ENCODE results near the gene WDR81. TPM values are rescaled to one million over a fixed set of nuclear protein-coding genes. Genes with fewer than 3 reads are reported as not detected.

Gene WDR81
- total and polyA plus RNA-seq, 10 of the 15 experiments (the other 5 are each of a cell fraction or from before 2014, with no cell fraction given) = 0.13 to 22.4 (median 7.3) TPM; not detected in 1

GRCh38 chr17:1724869-1725641 lies 551 bp downstream of the WDR81 start:
- ChIA-PET CTCF (interaction anchor here (0.5 to 1.4 kb wide), 3 partner anchors 12 to 161 kb away, joined by 3 read pairs; no protein-coding TSS in a partner anchor), SMC1A (ENCODE audit: uncharacterized antibody, unreplicated experiment) (interaction anchor here (1.0 to 1.5 kb wide), 2 partner anchors 11 to 140 kb away, joined by 3 to 4 read pairs; no protein-coding TSS in a partner anchor), RAD21 (ENCODE audit: unreplicated experiment) (interaction anchor here (1.1 to 5.7 kb wide), 2 partner anchors 59 to 152 kb away, joined by 3 to 80 read pairs; no protein-coding TSS in a partner anchor), POLR2A (interaction anchor here (0.6 to 5.1 kb wide), 5 partner anchors 11 to 1986 kb away, joined by 3 to 16 read pairs (median 4); no protein-coding TSS in a partner anchor)
- peak overlapping the region; percentile 95 for H3K27ac ChIP-seq (ENCODE audit: control insufficient read depth, insufficient read depth)
- H3K4me1 ChIP-seq (ENCODE audit: control insufficient read depth, insufficient read depth, low read length) = peaks cover 28% of the 10 kb centered on the region
- FAIRE-seq (no peak), ATAC-seq (peak; percentile 56), DNase-seq (ENCODE audit: low read depth, low spot score) (no peak)
- WGBS (ENCODE audit: insufficient coverage, insufficient replicate concordance, low lambda C conversion rate, missing lambda C conversion rate) = 25% methylated on average over 39 of the region's 51 CpGs
- peak overlapping the region; percentile 70 for H3K4me2 ChIP-seq (ENCODE audit: control insufficient read depth, insufficient read depth)
- peak; percentile 9; the same call in 1 of the 2 replicates for TF ChIP-seq SMARCA5 (IDR thresholded peaks at IDR 0.05)
- peak; percentile 15 for TF ChIP-seq IKZF1 (conservative IDR thresholded peaks at IDR 0.05)
- TF ChIP-seq TAF1 (IDR thresholded peaks at IDR 0.05; ENCODE audit: borderline replicate concordance, low read depth, low read length) = 0 out of 2 replicates have a peak, but pooled peaks have one; percentile 2
- no peak for TF ChIP-seq SIX5 (IDR thresholded peaks at IDR 0.05; ENCODE audit: low read depth, low read length, severe bottlenecking)
- TF ChIP-seq LARP7 (IDR thresholded peaks at IDR 0.05) = peak; percentile 33
- TF ChIP-seq HDAC2 (IDR thresholded peaks at IDR 0.05) = no peak
- TF ChIP-seq HDGF (IDR thresholded peaks at IDR 0.05) = 0 out of 2 replicates have a peak, but pooled peaks have one; percentile 19
- 0 out of 2 replicates have a peak, but pooled peaks have one; percentile 21 for TF ChIP-seq NR2F1 (conservative IDR thresholded peaks at IDR 0.05)
- 0 out of 2 replicates have a peak, but pooled peaks have one; percentile 53 for TF ChIP-seq NKRF (conservative IDR thresholded peaks at IDR 0.05)
- peak; percentile 8 for TF ChIP-seq E4F1 (IDR thresholded peaks at IDR 0.05; ENCODE audit: borderline replicate concordance, partially characterized antibody)
- H3K4me3 ChIP-seq = peak overlapping the region; percentile 86
- no TSS peak for BruUV-seq (replicated peaks)
- in situ Hi-C loops (cut with MboI) (loop anchor here (5.0 kb wide), 1 partner anchor 107 kb away; the partner anchor contains the start of gene RPA1), intact Hi-C loops (cut with micrococcal nuclease; ENCODE audit: unreplicated experiment) (loop anchor here (5.0 kb wide), 1 partner anchor 317 kb away; the partner anchor contains the start of gene OVCA2)
- H2AFZ ChIP-seq (ENCODE audit: control insufficient read depth, low read depth, low read length) = peak overlapping the region; percentile 57
- no peaks in the 10 kb centered on the region for H3K27me3 ChIP-seq (replicated peaks in 1 of 2; ENCODE audit: control insufficient read depth in 2 of 2, insufficient read depth in 2 of 2, low read length in 1 of 2)
- H4K20me1 ChIP-seq (ENCODE audit: control insufficient read depth, insufficient read depth) = no peaks in the 10 kb centered on the region
- peak overlapping the region; percentile 80 for H3K9ac ChIP-seq (ENCODE audit: control insufficient read depth, insufficient read depth, low read length)
- H3K9me3 ChIP-seq (replicated peaks; ENCODE audit: control insufficient read depth, insufficient read depth, low read length) = no peaks in the 10 kb centered on the region
- peaks cover 3 to 5% of the 10 kb centered on the region in 2 experiments; a peak in 3 of 4 replicates for H3K36me3 ChIP-seq (ENCODE audit: control insufficient read depth in 2 of 2, insufficient read depth in 2 of 2, low read length in 1 of 2)
- peaks cover 16% of the 10 kb centered on the region for H3K79me2 ChIP-seq (ENCODE audit: control insufficient read depth, insufficient read depth, low read length)

Data from GM12878 (cell line).